ENCODE data around the gene SLC34A1. TPM values are rescaled to one million over a fixed set of nuclear protein-coding genes. Genes with fewer than 3 reads are reported as not detected.
"Not testable (repeated sequence)": the region's sequence is repeated elsewhere in the genome, so short reads cannot be mapped to it uniquely, and the experiment has no call there.

SLC34A1 gene
- total RNA-seq, 1 donor from 2014 or later = 0.16 TPM

DNA sequence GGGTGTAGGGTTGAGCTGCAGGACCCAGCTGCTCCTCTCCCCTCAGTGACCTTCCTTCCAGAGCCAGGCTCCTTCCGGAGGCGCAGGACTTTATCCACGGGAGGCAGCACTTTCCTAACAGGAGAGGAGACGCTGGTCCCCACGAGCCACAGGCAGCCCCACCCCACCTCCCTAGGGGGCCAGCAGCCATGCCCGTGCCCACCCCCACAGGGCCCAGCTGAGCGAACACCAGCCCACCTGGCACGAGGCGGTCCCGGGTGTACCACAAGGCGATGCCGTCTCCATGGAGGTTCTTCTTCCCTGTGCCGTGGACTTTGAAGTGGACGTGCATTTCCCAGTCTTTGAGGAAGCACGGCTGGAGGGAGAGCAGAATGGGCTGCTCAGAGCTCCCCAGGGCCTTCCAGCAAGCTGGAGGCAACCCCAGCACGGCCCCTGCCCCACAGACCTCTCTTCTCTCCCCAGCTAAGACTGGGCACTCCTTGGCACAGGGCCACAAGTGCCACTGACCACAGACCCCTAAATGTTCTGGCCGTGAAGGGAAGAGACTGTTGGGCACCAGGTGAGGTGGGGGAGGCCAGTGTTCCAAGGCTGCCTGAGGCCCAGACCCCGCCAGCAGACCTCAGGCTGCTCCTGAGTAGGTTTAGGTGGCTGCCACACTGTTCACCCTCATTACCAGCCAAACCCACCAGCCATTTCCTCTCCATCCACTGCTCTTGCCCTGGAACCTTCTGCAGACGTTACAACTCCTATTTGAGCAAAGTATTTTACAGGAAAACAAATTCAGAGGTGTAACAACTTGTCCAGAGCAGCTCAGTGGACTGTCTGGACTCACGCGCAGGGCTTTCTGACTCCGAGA is 45.8 kb upstream of the SLC34A1 start:
- H3K9me3 Mint-ChIP-seq = no peaks in the 10 kb centered on the region
- H3K36me3 Mint-ChIP-seq (ENCODE audit: low read depth) = peaks cover 3% of the 10 kb centered on the region
- DNase-seq (ENCODE audit: low read depth, low spot score) = no peak
- H3K27ac Mint-ChIP-seq (ENCODE audit: unreplicated experiment) = no peak overlapping the region
- TF ChIP-seq, protein P1, sequence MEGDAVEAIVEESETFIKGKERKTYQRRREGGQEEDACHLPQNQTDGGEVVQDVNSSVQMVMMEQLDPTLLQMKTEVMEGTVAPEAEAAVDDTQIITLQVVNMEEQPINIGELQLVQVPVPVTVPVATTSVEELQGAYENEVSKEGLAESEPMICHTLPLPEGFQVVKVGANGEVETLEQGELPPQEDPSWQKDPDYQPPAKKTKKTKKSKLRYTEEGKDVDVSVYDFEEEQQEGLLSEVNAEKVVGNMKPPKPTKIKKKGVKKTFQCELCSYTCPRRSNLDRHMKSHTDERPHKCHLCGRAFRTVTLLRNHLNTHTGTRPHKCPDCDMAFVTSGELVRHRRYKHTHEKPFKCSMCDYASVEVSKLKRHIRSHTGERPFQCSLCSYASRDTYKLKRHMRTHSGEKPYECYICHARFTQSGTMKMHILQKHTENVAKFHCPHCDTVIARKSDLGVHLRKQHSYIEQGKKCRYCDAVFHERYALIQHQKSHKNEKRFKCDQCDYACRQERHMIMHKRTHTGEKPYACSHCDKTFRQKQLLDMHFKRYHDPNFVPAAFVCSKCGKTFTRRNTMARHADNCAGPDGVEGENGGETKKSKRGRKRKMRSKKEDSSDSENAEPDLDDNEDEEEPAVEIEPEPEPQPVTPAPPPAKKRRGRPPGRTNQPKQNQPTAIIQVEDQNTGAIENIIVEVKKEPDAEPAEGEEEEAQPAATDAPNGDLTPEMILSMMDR (conservative IDR thresholded peaks at IDR 0.05) = no peak
- peaks cover 8% of the 10 kb centered on the region for H3K4me1 Mint-ChIP-seq
- no peaks in the 10 kb centered on the region for H3K27me3 Mint-ChIP-seq (ENCODE audit: low read depth)
- H3K4me3 Mint-ChIP-seq = no peak overlapping the region

DNA sequence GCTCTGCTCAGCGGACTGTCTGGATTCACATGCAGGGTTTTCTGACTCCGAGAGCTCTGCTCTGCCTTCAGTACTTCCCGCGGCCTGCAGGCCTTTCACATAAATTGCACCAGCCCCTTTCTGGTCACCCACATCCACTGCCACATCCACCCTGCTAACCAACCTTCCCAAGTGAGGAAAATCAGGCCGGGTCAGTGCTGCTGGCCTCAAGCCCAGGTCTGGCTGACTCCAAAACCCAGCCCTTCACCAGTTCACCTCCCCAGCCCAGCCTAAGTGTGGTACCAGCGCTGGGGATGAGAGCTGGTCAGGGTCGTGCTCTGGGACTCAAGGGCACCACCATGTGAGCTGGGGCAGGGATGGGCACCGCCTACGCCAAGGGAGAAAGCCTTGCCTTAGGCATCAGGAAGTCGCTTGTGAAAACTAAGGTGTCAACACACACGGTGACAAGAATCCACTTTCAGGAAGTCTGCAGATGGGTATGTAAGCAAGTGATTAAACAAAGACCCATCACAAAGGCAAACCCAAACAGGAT is 45.1 kb upstream of the SLC34A1 start:
- peaks cover 8% of the 10 kb centered on the region for H3K4me1 Mint-ChIP-seq
- H3K27ac Mint-ChIP-seq (ENCODE audit: unreplicated experiment) = no peak overlapping the region
- no peak for DNase-seq (ENCODE audit: low read depth, low spot score)
- H3K9me3 Mint-ChIP-seq = no peaks in the 10 kb centered on the region
- no peaks in the 10 kb centered on the region for H3K27me3 Mint-ChIP-seq (ENCODE audit: low read depth)
- peaks cover 5% of the 10 kb centered on the region for H3K36me3 Mint-ChIP-seq (ENCODE audit: low read depth)
- H3K4me3 Mint-ChIP-seq = no peak overlapping the region
- TF ChIP-seq, protein P1 (conservative IDR thresholded peaks at IDR 0.05) = no peak

DNA sequence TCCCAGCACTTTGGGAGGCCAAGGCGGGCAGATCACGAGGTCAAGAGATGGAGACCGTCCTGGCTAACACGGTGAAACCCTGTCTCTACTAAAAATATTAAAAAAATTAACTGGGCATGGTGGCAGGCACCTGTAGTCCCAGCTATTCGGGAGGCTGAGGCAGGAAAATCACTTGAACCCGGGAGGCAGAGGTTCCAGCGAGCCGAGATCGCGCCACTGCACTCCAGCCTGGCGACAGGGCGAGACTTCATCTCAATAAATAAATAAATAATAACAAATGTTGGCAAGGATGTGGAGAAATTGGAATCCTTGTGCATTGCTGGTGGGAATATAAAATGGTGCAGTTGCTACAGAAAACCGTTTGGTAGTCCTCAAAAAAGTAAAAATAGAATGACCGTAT is 41.2 kb upstream of the SLC34A1 start:
- not testable (repeated sequence) for H3K9me3 Mint-ChIP-seq; H3K36me3 Mint-ChIP-seq (ENCODE audit: low read depth); H3K27me3 Mint-ChIP-seq (ENCODE audit: low read depth); H3K4me3 Mint-ChIP-seq; H3K4me1 Mint-ChIP-seq; DNase-seq (ENCODE audit: low read depth, low spot score); H3K27ac Mint-ChIP-seq (ENCODE audit: unreplicated experiment)

DNA sequence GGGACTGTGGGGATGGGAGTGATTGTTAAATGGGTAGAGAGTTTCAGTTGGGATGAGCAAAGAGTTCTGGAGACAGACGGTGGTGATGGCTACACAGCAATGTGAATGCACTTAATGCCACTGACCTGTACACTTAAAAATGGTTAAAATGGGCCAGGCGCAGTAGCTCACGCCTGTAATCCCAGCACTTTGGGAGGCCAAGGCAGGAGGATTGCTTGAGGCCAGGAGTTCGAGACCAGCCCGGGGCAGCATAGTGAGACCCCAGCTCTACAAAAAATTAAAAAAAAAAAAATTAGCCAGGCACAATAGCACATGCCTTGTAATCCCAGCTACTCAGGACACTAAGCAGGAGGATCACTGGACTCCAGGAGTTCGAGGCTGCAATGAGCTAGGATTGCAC is 40.5 kb upstream of the SLC34A1 start:
- Mint-ChIP-seq H3K4me3 (no peak overlapping the region), H3K27ac (ENCODE audit: unreplicated experiment) (no peak overlapping the region), H3K4me1 (peaks cover 8% of the 10 kb centered on the region), H3K36me3 (ENCODE audit: low read depth) (peaks cover 3% of the 10 kb centered on the region), H3K27me3 (ENCODE audit: low read depth) (no peaks in the 10 kb centered on the region), H3K9me3 (no peaks in the 10 kb centered on the region)
- TF ChIP-seq, protein P1 (conservative IDR thresholded peaks at IDR 0.05) = no peak
- no peak for DNase-seq (ENCODE audit: low read depth, low spot score)

DNA sequence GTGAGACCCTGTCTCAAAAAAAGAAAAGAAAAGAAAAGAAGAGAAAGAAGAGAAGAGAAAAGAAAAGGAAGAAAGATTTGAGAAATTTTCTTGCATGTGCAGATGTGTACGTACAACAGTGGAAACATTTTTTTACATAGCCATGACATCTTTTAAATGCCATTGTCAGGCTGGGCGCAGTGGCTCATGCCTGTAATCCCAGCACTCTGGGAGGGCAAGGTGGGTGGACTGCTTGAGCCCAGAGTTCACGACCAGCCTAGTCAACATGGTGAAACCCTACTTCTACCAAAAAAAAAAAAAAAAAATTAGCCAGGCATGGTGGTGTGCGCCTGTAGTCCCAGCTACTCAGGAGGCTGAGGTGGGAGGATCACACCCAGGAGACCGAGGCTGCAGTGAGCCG is 39.3 kb upstream of the SLC34A1 start:
- TF ChIP-seq, protein P1 (conservative IDR thresholded peaks at IDR 0.05) = no peak
- Mint-ChIP-seq H3K4me3 (no peak overlapping the region), H3K9me3 (no peaks in the 10 kb centered on the region), H3K4me1 (peaks cover 11% of the 10 kb centered on the region), H3K27ac (ENCODE audit: unreplicated experiment) (no peak overlapping the region), H3K27me3 (ENCODE audit: low read depth) (no peaks in the 10 kb centered on the region), H3K36me3 (ENCODE audit: low read depth) (peaks cover 3% of the 10 kb centered on the region)
- DNase-seq (ENCODE audit: low read depth, low spot score) = no peak

DNA sequence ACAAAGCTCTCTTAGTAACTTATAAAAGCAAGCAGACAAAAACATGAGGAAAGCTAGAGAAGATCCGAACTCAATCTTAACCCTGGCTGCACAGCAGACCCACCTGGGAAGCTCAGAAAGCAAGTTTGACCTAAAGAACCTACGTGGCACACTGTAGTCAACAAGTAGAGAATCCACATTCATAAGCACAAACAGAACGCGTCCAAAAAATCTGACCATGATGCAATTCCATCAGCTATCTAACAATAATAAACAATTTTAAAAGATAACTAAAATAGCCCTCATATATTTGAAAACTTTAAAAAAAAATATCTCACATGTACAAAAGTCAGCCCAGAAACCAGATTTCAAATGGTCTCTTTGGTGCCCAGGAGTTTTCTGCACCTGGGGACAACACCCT is 37.4 kb upstream of the SLC34A1 start:
- TF ChIP-seq, protein P1 (conservative IDR thresholded peaks at IDR 0.05) = no peak
- DNase-seq (ENCODE audit: low read depth, low spot score) = no peak
- Mint-ChIP-seq H3K4me1 (peaks cover 24% of the 10 kb centered on the region), H3K9me3 (no peaks in the 10 kb centered on the region), H3K4me3 (peak overlapping the region; percentile 39), H3K27me3 (ENCODE audit: low read depth) (no peaks in the 10 kb centered on the region), H3K36me3 (ENCODE audit: low read depth) (peaks cover 3% of the 10 kb centered on the region), H3K27ac (ENCODE audit: unreplicated experiment) (no peak overlapping the region)
